T47D (cell line): Measurements from ENCODE around the gene SIPA1L3.
A peak's percentile ranks its signal among the peaks of the same experiment; 100 is the strongest.

Experiments
- DNase-seq, 2 experiments: peaks; one replicate each; pipeline versions ENCODE4 v3.0.0 to v3.0.0-alpha.2; 2011 to 2012; ENCODE audit warnings: low read depth in 1 of 2, low spot score in 1 of 2
- JUND ChIP-seq: IDR thresholded peaks from 2 replicates; pipeline ENCODE4 v1.6.1; 2012; ENCODE audit warnings: low read depth
- in situ Hi-C: cut with HindIII; loops from 2 replicates; pipeline ENCODE4 v1.10.0; 2016; ENCODE audit warnings: low sequenced_read_pairs, low pct_unique_long_range_greater_than_20kb

The SIPA1L3 gene

GRCh38 chr19:37988758-37989635 is 82.0 kb downstream of the SIPA1L3 start:
- no peak for DNase-seq
- in situ Hi-C loops: no loop called here
- no peak for TF ChIP-seq JUND

GRCh38 chr19:37989855-37990254 is 82.8 kb downstream of the SIPA1L3 start:
- DNase-seq: peak in 1 of 2 experiments; percentile 85
- in situ Hi-C loops: no loop called here
- TF ChIP-seq JUND: no peak

GRCh38 chr19:37990362-37990761 is 83.4 kb downstream of the SIPA1L3 start:
- peak in 1 of 2 experiments; percentile 94 for DNase-seq
- in situ Hi-C loops: no loop called here
- no peak for TF ChIP-seq JUND

GRCh38 chr19:37991176-37991835 is 84.3 kb downstream of the SIPA1L3 start:
- no peak for DNase-seq
- in situ Hi-C loops: no loop called here
- no peak for TF ChIP-seq JUND

GRCh38 chr19:37991841-37992248 is 84.8 kb downstream of the SIPA1L3 start:
- TF ChIP-seq JUND: no peak
- DNase-seq: peak in 1 of 2 experiments; percentile 79
- in situ Hi-C loops: no loop called here

GRCh38 chr19:37992761-37993160 is 85.8 kb downstream of the SIPA1L3 start:
- in situ Hi-C loops: no loop called here
- no peak for DNase-seq
- no peak for TF ChIP-seq JUND

- TF ChIP-seq JUND: no peak
- no peak for DNase-seq
- in situ Hi-C loops: no loop called here
Measured at GRCh38 chr19:37994823-37995130, 87.8 kb downstream of the SIPA1L3 start.

GRCh38 chr19:37995346-37995745 is 88.3 kb downstream of the SIPA1L3 start:
- no peak for DNase-seq
- in situ Hi-C loops: no loop called here
- no peak for TF ChIP-seq JUND

- TF ChIP-seq JUND: no peak
- in situ Hi-C loops: no loop called here
- DNase-seq: no peak
Measured at GRCh38 chr19:37997911-37998344, 90.9 kb downstream of the SIPA1L3 start.

GRCh38 chr19:37998801-37999308 is 91.8 kb downstream of the SIPA1L3 start:
- TF ChIP-seq JUND: no peak
- in situ Hi-C loops: no loop called here
- DNase-seq: no peak

- in situ Hi-C loops: no loop called here
- TF ChIP-seq JUND: no peak
- no peak for DNase-seq
Measured at GRCh38 chr19:37999309-38000213, 92.6 kb downstream of the SIPA1L3 start.

- TF ChIP-seq JUND: no peak
- DNase-seq: no peak
- in situ Hi-C loops: no loop called here
Measured at GRCh38 chr19:38001158-38001781, 94.3 kb downstream of the SIPA1L3 start.
